Measurements from ENCODE around the gene IFNG-AS1.

Gene IFNG-AS1

DNA sequence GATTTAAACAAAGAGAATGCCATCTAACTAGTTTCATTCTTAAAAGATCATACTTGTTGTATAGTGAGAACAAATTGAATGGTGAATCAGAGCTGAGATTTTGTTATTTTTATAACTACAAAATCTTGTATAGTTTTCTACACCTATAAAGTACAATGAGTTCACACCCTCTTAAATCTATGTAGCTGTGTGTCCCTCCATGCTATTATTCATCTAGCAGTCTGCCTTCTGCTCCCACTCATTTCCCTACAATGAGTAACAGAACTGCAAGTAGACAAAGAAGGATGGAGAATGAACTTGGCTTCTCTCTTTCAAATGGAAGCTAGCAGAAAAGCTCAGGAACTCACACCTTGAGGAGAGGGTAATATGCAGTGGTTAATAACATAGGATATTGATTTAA is 7.1 kb downstream of the IFNG-AS1 start:
- no peak for DNase-seq

DNA sequence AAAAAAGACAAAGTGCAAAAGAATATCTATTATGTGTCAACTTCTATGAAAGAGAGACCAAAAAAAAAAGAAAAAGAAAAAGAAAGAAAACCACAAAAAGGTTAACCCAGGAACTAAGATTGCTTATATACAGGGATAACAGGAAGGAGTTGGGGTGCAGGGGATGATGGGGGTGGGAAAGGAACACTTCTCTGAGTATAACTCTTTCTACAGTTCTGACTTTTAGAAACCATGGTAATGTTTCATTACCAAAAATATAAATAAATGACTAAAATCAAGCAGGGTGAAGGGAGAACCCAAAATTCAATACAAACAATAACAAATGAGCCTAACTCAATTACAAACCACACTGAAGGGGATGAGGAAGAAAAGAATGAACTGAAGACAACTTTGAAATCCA is 9.1 kb downstream of the IFNG-AS1 start:
- no peak for DNase-seq

DNA sequence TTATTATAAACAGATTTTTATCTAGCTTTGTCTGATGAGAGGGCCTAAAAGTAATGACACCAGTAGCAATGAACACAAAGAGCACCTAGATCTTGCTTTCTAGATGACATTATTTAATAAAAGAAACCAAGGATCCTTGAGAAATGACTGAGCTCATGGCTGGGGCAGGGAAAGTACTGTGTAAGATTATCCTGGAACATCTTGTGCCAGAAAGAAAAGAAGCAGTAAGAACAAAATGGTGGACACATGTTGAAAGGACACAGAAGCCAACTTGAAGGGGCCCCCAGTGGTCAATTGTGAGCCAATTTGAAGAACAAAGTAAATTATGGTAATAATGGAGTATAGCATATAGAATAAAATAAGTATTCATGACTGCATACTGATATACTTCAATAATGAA is 10.0 kb downstream of the IFNG-AS1 start:
- DNase-seq, result no peak

DNA sequence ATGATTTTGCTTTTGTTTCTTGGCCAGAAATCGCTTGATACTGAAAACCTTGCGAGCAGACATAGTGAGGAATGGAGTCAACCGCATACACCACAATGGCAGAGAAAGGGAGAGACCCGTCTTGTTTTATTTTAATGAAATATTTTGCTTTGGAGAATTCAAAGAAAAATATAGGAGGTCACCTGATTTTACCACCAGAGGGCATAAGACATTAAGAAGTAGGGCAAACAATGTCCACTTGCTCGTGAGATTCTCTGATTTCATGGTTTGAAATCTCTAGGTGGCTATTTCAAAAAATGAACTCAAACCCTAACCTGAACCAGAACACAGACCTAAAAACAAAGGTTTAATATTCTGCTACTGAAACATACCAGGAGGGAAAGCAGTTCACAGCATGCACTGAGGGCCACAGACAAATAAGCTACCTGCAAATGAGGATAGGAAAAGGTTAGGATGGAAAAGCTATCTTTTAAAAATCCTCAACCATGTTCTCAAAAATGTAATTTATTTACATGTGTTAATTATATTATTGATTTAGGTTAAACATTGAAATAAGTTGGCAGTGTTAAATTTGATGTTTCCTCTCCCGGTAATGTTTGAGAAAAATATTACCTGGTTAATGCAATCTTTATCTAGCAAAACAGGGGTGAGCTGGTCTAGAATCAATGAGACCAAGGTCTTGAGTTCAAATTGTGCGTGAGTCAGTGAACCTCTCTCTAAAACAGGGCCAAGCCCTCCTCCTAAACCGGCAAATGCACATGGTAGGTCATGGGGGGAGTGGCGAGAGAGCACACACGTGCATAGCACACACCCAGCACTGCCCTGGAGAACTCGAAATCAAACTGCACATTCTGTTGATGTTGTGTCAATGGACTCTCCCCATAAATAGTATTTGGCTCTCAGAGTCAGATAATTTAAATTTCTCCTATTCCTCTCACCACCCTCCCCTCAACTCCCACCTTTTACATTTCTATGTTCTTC is 12.5 kb downstream of the IFNG-AS1 start:
- peak; percentile 13 for DNase-seq

DNA sequence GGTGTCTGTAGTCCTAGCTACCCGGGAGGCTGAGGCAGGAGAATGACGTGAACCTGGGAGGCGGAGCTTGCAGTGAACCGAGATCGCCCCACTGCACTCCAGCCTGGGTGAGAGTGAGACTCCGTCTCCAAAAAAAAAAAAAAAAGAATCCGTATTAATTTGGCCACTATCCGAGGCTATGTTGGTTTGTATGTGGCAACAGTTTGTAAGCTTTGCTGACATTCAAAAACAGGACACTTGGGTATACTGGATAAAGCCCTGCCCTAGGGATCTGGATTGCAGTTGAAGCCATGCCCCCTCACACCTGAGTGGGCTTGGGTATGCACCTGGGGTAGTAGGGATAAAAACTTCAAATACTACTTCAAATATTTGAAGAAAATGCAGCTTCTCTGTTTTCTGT is 14.5 kb downstream of the IFNG-AS1 start:
- DNase-seq, result no peak

DNA sequence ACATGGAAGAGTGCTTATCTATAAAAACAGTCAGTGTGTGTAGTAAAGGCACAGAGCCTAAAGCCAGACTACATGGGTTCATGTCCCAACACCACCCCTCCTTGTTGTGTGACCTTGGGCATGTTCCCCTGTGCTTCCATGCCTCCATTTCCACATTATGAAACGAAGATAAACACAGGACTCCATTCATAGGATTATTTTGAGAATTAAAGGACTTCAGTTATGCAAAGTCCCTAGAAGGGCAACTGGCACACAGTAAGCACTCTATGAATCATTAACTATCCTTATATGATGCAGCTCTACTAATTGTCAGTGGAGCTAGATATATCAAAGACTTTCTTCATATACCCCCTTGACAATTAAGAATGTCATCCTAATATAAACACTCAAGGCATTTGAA is 17.8 kb downstream of the IFNG-AS1 start:
- no peak for DNase-seq

DNA sequence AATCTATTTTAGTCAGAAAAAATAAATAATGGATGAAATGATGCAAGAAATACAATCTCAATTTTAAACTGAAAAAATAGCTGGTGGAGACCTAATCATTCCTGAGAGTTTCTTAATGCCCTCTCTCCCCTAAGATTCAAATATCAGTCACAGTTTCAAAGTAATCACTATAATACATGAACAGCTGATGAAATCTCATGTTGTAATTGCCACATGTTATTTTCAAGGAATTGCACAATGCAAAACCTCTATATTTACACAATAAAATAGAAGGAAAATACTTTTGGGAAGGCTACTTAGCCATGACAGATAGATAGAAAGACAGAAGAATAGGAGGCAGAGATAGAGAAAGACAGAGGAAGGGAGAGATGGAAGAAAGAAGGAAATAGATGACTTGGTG is 18.2 kb downstream of the IFNG-AS1 start:
- DNase-seq, result peak; percentile 49

DNA sequence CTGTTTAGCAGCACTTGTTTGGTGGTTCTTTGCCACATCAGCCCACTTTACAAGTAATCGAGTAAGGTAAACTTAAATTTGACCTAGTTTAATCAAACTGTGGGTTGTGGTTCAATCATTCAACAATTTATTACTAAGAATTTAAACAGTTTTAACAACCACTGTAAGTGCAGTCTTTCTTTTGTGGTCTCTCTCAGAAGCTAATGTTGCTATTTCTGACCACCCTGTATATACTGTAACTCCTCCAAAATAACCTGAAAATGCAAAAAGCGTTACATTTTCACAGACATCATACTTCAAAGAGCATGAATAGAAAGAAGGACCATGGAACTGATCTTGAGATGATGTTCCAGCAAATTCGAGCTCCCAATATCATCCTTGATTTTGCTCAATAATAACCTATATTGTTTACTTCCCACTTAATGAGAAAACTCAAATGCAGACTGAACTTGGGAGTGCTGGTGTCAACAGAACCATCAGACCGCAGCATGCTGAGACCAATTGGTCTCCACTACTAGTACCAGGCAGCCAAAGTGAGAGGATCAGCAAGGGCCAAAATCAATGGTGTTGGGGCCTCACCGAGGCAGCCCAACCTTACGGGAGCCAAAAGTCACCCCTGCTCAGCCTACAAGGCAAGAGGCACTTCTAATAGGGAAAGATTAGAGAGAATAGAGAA is 22.1 kb downstream of the IFNG-AS1 start:
- no peak for DNase-seq

DNA sequence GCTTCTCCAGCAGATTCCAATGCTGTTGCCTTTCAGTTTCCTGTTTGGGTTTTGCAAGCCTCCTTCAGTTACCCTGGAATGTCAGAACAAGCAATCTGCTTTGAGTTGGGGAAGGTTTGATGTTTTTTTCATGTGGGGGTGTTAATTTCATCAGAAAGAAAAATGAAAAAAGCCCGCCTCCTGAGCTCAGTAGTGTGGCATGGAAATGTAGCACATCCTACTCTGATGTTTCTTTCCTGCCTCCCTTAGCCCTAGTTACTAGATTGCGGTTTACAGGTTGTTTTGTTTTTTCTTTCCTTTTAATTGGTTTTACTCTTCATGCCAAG is 22.6 kb downstream of the IFNG-AS1 start:
- DNase-seq, result peak; percentile 43

DNA sequence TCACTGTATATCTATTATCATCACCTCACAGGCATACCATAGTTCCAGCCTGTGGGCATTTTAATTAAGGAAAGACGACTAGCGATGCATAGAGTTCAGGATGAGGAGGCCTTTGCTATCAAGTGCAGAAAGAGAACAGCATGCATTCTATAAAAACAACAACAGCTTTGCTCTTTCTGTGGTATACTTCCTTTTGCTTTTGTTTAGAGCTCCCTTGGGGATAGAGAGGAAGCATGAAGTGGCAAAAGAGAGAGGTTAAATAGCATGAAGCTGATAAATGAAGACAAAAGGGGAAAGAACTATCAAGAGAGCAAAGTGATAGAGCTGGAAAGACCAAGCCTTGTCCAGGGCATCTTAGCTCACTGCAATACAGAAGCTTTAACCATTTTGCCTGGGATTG is 23.5 kb downstream of the IFNG-AS1 start:
- DNase-seq, result no peak

DNA sequence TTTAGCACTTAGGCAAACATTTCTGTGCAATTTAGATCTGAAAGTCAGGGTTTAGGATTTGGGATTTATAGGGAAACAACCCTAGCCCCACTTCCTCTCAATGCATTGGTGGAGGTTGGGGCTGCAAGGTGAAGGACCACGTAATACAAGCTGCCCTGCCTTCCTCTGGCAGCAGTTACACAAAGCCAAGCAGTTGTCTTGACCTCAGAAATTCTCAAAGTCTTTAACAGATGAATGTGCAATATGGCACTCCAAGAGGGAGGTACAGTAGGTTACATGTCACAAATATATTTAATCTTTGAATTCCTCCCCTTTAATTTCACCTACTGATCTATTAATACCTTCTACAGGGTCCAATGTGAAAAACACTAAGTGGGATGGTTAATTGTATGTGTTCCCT is 23.9 kb downstream of the IFNG-AS1 start:
- DNase-seq, result no peak

DNA sequence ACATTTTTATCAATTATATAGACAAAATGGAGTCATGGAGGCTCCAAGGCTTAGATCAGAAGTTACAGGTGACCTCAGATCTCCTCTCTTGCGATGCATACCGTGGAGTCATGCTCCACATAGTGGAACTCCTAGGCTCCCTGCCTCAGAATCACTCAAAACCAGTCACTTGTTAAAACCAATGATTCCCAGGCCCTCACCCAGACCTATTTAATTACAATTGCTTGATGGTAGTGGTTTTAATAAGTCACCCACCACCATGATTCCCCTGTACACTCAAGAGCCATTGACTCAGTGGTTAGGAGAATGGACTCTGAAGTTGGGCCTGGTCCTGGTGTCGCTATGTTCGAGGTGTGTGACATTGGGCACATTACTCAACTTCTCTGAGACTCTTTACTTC is 26.9 kb downstream of the IFNG-AS1 start:
- DNase-seq, result no peak

DNA sequence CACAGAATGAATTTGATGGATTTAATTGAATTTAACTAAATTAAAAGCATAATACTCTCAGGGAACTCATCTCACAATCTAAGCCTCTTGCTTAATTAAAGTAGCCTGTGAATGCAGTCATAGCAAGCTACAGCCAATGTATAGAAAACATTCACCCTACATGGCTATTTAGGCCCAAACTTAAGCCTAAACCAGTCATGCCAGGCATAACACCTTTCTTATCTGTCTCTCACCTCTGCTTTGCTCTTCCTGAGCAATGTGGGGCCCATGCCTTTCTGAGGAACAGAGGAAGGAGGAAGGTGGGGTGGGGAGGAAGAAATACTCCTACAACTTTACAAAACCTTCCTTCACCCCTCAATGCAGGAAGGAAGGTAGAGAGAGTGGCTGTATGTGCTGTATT is 29.1 kb downstream of the IFNG-AS1 start:
- DNase-seq, result no peak

DNA sequence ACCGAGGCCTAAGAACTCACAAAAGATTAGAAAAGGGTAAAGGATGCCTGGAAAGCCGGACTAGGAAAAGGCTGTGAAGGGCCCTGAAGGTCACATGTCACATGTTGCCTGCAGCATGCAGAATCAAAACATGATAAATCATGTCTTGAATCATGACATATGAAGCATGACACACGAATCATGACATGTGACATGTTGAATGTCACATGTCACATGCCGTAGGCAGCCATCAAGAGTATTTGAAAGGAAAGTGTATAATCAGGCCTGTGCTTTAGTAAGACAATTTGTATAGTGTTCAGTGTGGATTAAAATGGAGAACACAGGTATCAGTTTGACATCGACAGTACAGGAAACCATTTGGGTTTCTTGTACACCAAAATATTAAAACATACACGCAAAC is 30.8 kb downstream of the IFNG-AS1 start:
- no peak for DNase-seq

DNA sequence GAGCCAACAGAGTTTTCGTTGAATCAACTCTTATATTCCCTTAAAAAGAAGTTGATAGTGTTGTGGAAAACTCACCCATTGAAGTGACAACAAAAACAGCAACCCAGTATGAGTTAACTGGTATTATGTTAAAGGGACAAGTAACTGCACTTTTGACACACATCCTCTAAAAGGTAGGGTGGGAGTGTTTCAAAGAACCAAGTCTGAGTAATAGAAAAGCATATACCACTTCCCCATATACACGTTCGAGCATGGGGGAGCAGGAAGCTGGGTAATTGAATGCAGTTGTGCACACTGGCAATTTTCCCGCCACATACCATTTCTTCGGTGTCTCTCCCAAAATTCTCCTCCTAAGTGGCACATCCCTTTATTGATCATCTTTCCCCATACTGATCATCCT is 31.5 kb downstream of the IFNG-AS1 start:
- peak; percentile 22 for DNase-seq

DNA sequence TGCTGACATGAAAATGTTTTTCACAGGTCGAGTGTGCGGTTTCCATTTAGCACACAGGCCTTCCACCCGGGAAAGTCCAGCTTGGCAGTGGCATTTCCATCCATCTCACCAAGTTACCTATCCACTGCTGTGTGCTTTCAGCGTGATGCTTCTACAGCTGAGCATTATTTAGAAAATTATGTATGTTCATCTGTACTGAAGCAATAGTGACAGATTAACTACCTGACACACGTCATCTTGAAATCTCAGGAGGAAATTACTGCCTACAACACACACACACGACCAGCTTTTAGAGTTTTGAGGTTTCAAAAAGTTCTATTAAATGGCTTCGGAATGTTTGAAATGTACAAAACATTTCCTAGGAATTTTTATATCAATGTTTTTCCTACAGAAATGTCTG is 39.4 kb downstream of the IFNG-AS1 start:
- no peak for DNase-seq

DNA sequence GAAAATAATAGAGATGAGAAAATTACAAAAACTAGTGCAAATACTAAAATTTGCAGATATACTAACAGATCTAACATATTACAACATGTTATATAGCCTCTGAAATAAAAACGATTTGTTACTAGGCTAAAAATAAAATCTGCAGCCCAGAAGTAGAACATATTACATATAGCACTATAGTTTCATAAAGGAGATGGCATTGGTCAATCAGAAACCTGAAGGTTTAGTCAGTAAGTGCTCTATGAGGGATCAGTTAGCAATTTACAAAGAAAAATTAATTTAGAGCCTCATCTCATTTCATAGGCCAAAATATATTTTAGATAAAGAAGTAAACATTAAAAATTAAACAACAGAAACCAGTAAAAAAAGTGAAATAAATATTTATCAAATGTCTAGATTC is 41.0 kb downstream of the IFNG-AS1 start:
- no peak for DNase-seq

DNA sequence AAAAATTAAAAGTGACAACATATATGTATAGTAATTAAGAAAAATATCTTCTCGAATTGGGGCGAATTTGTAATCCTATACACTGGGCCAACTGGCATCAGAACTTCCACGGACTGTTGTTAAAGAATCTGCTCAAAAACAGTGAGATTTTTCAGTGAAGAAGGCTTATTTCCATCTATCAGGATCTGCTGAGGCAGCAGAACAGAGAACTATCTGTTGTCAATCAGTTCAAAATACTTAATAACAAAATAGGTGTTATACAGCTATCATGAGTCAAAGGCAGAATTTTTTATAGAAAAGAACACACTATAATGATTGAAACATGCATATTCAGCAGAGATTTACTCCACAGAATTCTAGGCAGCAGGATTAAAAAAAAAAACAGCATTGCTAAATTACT is 41.9 kb downstream of the IFNG-AS1 start:
- DNase-seq, result no peak

DNA sequence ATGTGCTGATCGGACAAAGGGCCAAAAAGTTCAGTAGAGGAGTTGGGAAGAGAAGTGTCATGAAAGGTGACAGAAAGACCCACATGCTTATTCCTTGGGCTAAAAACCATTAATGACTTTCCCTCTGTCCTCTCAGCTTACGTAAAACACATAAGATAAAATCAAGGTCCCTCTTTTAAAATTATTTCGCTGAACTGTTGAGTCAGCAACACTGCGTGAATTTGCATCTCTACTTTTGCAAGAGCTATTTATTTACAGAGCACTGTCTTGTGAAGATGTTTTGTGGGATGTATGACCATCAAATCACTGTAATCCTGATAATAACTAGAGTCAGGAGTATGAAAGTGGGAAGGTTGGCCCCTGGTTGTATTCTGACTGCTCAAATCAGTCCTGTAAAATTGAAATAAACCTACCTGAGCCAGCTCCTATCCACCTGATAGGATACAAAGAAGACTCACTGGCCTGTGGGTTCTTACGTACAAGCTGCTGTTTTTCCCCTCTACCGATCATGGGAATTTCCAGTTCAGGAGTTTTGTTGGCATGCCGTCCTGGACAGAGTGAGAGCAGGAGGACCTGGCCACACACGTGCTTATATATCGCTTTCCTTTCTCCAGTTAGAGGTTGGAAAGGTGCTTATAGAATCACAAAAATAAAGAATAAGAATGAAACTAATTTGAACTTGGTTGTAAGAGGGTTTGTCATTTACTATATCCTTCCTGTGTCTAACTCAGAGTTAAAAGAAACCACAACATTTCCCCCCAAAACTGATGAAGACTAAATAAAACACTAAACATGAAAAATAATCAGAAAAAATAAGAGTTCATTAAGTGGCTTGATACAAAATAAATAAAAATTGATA is 42.9 kb downstream of the IFNG-AS1 start:
- DNase-seq, result no peak

DNA sequence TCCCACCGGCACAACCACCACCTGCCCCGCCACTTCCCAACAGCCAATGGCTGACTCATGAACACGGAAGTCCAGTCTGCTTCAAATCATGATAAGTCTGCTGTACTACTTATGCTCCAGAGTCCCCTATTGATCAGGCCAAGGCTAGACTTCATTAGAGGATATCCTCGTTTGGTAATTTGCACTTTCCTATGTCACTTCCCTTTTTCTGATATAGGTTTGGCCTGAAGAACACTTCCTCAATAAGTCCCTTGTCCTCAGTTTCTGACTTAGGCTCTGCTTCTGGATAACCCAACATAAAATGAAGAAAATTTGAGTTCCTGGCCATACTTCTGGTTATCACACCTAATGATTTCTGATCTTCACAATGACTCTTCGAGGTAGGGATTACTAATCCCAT is 45.3 kb downstream of the IFNG-AS1 start:
- no peak for DNase-seq

DNA sequence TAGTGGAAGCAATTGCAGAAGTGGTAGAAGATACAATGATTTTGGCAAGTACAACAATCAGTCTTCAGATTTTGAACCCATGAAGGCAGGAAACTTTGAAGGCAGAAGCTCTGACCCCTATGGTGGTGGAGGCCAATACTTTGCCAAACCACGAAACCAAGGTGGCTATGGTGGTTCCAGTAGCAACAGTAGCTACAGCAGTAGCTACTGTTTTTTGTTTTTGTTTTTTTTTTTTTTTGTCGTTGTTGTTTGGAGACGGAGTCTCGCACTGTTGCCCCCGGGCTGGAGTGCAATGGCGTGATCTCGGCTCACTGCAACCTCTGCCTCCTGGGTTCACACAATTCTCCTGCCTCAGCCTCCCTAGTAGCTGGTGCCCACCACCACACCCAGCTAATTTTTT is 47.4 kb downstream of the IFNG-AS1 start:
- DNase-seq, result no peak

DNA sequence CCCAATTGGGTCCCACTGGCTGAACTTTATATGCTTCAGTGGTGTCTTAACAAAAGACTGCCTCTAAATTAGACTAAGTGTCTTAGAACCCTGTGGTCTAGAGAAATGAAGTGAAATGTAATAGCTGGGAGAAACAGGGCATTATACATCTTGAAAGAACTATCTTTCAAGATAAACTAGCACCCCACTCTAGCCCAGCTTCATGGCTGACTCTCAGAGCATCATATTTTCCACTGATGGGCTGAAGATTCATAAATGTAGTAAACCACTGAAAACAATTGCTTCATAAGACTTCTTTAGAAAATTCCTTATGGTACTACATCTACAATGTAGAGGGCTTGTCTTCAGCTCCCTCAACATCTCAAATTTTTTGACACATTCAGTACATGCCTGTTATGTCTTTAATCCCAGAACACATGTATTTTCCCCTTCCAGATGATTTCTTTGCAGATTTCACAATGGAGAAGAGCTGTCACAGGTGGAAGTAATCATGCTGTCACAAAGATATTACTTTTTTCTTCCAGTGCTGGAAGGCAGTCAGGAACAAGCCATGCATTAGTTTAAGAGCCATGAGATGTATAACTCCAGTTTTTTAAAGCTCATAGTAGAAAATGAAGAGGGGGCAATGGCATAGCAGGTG is 48.5 kb downstream of the IFNG-AS1 start:
- DNase-seq, result peak; percentile 21

DNA sequence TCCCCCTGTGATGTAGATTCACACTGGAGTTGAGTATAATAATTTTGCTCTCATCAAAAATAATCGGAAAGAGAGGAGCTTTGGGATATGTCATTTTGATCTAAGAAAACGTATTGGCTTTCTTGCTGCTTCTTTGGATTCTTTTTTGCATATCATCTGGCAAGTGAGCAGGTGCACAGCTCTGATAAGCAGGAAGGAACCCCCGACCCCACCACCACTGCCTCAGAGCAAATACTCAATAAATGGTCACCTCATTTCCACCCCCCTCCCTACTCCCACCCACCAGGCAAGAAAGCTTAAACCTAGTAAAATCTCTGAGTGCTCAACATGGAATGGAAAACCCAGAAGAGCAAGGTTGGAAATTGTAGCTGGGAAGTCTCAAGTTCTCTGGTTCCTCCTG is 49.4 kb downstream of the IFNG-AS1 start:
- DNase-seq, result no peak
